ENCODE measurements around the gene DUSP22. TPM values are rescaled to one million over a fixed set of nuclear protein-coding genes. Genes with fewer than 3 reads are reported as not detected.

The DUSP22 gene
- total RNA-seq, 8 experiments from 2014 or later: 17.1 to 46.5 (median 18.5) TPM

DNA sequence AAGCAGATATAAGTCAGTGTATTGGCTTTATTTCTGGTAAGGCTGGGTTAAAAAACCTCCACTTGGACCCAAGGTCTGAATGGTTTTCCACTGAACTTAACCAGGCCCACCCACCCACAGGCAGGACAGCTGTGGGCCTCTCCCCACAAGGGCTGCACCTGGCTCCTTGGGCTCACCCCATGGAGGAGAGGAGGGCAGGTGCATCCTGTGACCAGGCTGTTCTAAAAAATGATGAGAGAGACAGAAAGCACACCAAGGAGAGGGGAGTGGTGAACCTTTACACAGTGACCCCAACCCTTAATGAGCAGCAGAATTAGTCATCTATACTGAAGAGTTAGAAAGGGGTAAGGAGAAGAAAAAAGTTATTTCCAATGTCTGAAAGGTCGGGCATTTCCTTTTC is 34.5 kb upstream of the DUSP22 start:
- 0 to 50% (median 31%) methylated on average over 1 of the region's 1 CpG; no CpG with 5 or more reads in 2 of the 10 experiments for WGBS, 10 experiments
- H3K4me3 ChIP-seq: no peak overlapping the region
- H3K4me1 ChIP-seq (replicated peaks in 1 of 2): no peaks in the 10 kb centered on the region
- no peak overlapping the region for H3K27ac ChIP-seq
- no peak for ATAC-seq (replicated peaks in 6 of 8)
- in situ Hi-C loops (cut with MboI; ENCODE audit: low pct_unique_long_range_greater_than_20kb in 2 of 9, low sequenced_read_pairs in 9 of 9, unreplicated experiment in 9 of 9): no loop called here

- no peak overlapping the region for H3K4me3 ChIP-seq
- 34 to 77% (median 60%) methylated on average over 2 to 5 of the region's 5 CpGs for WGBS, 10 experiments
- H3K4me1 ChIP-seq (replicated peaks in 1 of 2): no peaks in the 10 kb centered on the region
- in situ Hi-C loops (cut with MboI; ENCODE audit: low pct_unique_long_range_greater_than_20kb in 2 of 9, low sequenced_read_pairs in 9 of 9, unreplicated experiment in 9 of 9): no loop called here
- ATAC-seq (replicated peaks in 6 of 8): no peak
- H3K27ac ChIP-seq: no peak overlapping the region
Observed at GRCh38 chr6:259316-259715, 33.0 kb upstream of the DUSP22 start.

DNA sequence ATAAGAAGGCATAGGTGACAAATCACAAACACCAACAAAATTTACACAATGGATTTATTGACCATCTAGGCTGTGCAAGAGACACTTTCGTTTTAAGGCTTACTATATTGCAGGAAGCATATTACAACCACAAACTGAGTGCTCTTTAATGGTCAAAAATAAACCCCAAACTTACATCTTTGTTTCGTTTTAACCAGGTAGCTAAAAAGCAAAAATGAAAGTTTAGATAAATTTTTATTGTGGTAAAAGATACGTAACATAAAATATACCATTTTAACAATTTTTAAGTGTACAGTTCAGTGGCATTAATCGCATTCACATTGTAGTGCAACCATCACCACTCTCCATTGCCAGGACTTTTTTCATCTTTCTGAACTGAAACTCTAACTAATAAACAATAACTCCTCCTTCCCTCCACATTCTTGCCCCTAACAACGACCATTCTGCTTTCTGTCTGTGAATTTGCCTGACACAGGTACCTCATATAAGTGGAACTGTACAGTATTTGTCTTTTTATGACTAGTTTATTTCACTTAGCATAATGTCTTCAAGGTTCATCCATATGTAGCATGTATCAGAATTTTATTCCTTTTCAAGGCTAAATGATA is 32.3 kb upstream of the DUSP22 start:
- WGBS, 10 experiments: 16 to 66% (median 53%) methylated on average over 4 to 5 of the region's 5 CpGs
- in situ Hi-C loops (cut with MboI; ENCODE audit: low pct_unique_long_range_greater_than_20kb in 2 of 9, low sequenced_read_pairs in 9 of 9, unreplicated experiment in 9 of 9): no loop called here
- Histone ChIP-seq H3K27ac (no peak overlapping the region), H3K4me1 (replicated peaks in 1 of 2) (no peaks in the 10 kb centered on the region), H3K4me3 (no peak overlapping the region)
- ATAC-seq (replicated peaks in 6 of 8): no peak

DNA sequence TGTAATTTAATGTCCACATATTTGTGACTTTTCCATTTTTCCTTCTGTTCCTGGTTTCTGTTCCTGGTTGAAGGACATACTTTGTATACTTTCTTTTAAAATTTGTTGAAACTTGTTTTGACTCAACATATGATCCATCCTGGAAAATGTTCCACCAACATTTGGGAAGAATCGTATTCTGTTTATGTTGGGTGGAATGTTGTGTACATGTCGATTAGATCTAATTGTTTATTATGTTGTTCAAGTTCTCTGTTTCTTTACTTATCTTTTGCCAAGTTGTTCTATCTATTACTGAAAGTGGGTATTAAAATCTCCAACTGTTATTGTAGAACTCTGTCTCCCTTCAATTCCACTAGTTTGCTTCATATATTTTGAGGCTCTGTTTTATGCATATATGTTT is 27.7 kb upstream of the DUSP22 start:
- no peak overlapping the region for H3K27ac ChIP-seq
- WGBS, 10 experiments: 9 to 96% (median 66%) methylated on average over 2 of the region's 2 CpGs
- no peak for ATAC-seq (replicated peaks in 6 of 8)
- in situ Hi-C loops (cut with MboI; ENCODE audit: low pct_unique_long_range_greater_than_20kb in 2 of 9, low sequenced_read_pairs in 9 of 9, unreplicated experiment in 9 of 9): no loop called here
- no peak overlapping the region for H3K4me3 ChIP-seq
- no peaks in the 10 kb centered on the region for H3K4me1 ChIP-seq (replicated peaks in 1 of 2)

DNA sequence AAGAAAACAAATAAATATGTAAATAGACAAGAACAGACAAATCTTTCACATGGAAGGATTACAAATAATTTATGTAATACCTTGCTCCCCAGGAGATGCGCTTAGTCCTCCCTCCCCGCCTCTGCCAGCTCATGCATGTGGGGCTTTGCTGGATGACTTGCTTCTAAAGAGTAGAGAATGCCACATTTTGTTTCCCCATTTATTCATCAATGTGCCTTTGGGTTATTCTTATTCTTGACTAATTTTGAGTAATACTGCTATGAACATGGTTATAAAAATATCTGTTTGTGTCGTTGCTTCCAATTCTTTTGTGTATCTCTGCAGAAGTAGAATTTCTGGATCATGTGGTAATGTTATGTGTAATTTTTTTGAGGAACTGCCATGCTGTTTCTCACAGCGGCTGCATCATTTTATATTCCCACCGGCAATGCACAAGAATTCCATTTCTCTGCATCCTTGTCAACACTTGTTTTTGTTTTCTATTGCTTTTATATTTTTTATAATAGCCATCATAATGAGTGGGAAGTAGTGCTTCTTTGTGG is 23.8 kb upstream of the DUSP22 start:
- 39 to 88% (median 72%) methylated on average over 2 to 5 of the region's 5 CpGs for WGBS, 10 experiments
- in situ Hi-C loops (cut with MboI; ENCODE audit: low pct_unique_long_range_greater_than_20kb in 2 of 9, low sequenced_read_pairs in 9 of 9, unreplicated experiment in 9 of 9): no loop called here
- Histone ChIP-seq H3K4me3 (no peak overlapping the region), H3K4me1 (replicated peaks in 1 of 2) (no peaks in the 10 kb centered on the region), H3K27ac (no peak overlapping the region)
- no peak for ATAC-seq (replicated peaks in 6 of 8)

- ATAC-seq (replicated peaks in 6 of 8): no peak
- Histone ChIP-seq H3K27ac (no peak overlapping the region), H3K4me1 (replicated peaks in 1 of 2) (no peaks in the 10 kb centered on the region), H3K4me3 (no peak overlapping the region)
- WGBS, 10 experiments: 0 to 66% (median 25%) methylated on average over 1 to 2 of the region's 2 CpGs
- in situ Hi-C loops (cut with MboI; ENCODE audit: low pct_unique_long_range_greater_than_20kb in 2 of 9, low sequenced_read_pairs in 9 of 9, unreplicated experiment in 9 of 9): no loop called here
Observed at GRCh38 chr6:273551-274058, 18.7 kb upstream of the DUSP22 start.

GRCh38 chr6:277746-278145 is 14.5 kb upstream of the DUSP22 start:
- no peak for ATAC-seq (replicated peaks in 6 of 8)
- 0 to 65% (median 52%) methylated on average over 1 to 2 of the region's 2 CpGs for whole genome bisulfite sequencing, 10 experiments
- H3K4me3 ChIP-seq: no peak overlapping the region

DNA sequence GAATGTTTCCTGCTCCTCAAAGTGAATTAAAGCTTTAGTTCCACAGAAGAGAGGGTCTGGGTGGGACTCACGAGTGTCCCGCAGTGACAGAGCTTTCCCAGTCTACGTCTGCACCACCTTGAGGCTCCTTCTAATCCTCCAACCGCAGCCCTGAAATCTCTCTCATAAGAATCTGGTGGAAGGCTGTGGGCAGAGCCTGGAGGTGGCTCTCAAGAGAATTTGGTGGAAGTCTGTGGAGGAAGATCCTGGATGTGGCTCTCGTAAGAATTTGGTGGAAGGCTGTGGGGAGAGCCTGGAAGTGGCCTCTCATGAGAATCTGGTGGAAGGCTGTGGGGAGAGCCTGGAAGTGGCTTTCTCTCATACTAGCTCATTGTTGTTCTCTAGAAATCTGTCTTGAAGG is 13.8 kb upstream of the DUSP22 start:
- in situ Hi-C loops (cut with MboI; ENCODE audit: low pct_unique_long_range_greater_than_20kb in 2 of 9, low sequenced_read_pairs in 9 of 9, unreplicated experiment in 9 of 9): no loop called here
- 20 to 80% (median 59%) methylated on average over 2 to 5 of the region's 5 CpGs for WGBS, 10 experiments
- H3K27ac ChIP-seq: no peak overlapping the region
- ATAC-seq (replicated peaks in 6 of 8): no peak
- no peak overlapping the region for H3K4me3 ChIP-seq
- H3K4me1 ChIP-seq (replicated peaks in 1 of 2): no peaks in the 10 kb centered on the region

More at GRCh38 chr6:277746-278145, 14.5 kb upstream of the DUSP22 start:
- no peaks in the 10 kb centered on the region for H3K4me1 ChIP-seq (replicated peaks in 1 of 2)
- in situ Hi-C loops (cut with MboI; ENCODE audit: low pct_unique_long_range_greater_than_20kb in 2 of 9, low sequenced_read_pairs in 9 of 9, unreplicated experiment in 9 of 9): no loop called here
- no peak overlapping the region for H3K27ac ChIP-seq

GRCh38 chr6:279341-280029 is 12.8 kb upstream of the DUSP22 start:
- no peak for ATAC-seq (replicated peaks in 6 of 8)
- in situ Hi-C loops (cut with MboI; ENCODE audit: low pct_unique_long_range_greater_than_20kb in 2 of 9, low sequenced_read_pairs in 9 of 9, unreplicated experiment in 9 of 9): no loop called here
- 22 to 88% (median 70%) methylated on average over 4 to 8 of the region's 8 CpGs for WGBS, 10 experiments

DNA sequence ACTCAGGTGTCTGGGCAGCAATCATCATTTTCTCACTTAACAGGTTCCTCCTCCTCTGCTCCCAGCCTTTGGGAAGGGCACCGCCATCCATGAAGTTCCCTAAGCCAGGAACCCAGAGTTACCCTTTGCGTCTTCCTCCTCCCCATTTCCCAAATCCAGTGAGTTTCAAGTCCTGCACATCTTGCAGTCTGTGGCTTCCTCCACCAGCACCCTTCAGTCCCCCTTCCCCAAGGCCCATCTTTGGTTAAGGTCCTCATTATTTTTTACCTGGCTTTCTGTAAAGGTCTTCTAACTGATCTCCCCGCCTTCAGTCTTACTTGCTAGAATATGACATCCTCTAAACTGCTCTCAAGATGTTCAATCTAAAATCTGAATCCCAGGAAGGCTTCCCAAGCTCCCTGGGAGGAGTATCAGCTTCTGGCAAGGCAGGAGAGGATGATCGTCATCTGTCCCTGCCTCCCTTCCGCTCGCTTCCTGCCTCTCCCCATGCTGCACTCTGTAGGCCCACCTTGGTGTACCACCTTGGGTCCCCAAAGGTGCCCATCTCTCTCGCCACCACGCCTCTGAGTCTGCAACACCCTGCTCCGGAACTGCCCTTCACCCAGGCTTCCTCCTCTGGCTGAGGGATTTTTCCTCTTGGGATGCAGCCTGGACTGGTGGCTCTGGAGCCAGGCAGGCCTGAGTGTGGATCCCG is 11.4 kb upstream of the DUSP22 start:
- H3K4me1 ChIP-seq (replicated peaks in 1 of 2): no peaks in the 10 kb centered on the region
- H3K4me3 ChIP-seq: no peak overlapping the region
- WGBS, 10 experiments: 36 to 87% (median 74%) methylated on average over 3 to 10 of the region's 10 CpGs
- no peak overlapping the region for H3K27ac ChIP-seq
- in situ Hi-C loops (cut with MboI; ENCODE audit: low pct_unique_long_range_greater_than_20kb in 2 of 9, low sequenced_read_pairs in 9 of 9, unreplicated experiment in 9 of 9): no loop called here
- ATAC-seq (replicated peaks in 6 of 8): no peak

More at GRCh38 chr6:279341-280029, 12.8 kb upstream of the DUSP22 start:
- Histone ChIP-seq H3K27ac (no peak overlapping the region), H3K4me1 (replicated peaks in 1 of 2) (no peaks in the 10 kb centered on the region), H3K4me3 (no peak overlapping the region)

DNA sequence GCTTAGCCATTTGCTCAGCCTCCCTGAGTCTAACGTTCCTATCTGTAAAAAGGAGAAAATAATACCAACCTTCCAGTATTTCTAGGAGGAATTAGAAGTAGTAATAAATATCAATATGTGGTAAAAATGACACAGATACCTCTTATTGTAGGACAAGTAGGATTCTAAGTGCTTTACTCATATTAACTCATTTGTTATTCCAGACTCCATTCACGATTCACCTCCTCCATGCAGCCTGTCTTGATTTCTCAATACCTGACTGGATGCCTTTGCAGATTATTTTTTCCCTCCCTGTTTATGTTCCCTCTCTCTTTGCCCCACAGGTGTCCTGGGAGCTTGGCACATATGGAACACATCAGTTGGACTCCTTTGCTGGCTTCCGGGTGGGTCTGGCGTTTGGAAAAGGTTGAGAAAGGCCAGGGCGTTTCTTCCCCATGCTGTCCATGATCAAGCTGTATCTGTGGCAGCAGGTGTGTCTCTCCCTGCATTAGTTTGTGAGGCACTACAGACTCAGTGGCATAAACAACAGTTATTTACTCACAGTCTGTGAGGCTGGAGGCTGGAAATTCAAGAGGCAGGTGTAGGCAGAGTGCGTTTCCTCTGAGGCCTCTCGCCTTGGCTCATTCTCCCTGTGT is 10.7 kb upstream of the DUSP22 start:
- Histone ChIP-seq H3K4me1 (replicated peaks in 1 of 2) (no peaks in the 10 kb centered on the region), H3K27ac (no peak overlapping the region), H3K4me3 (no peak overlapping the region)
- ATAC-seq (replicated peaks in 6 of 8): no peak
- in situ Hi-C loops (cut with MboI; ENCODE audit: low pct_unique_long_range_greater_than_20kb in 2 of 9, low sequenced_read_pairs in 9 of 9, unreplicated experiment in 9 of 9): no loop called here
- 41 to 88% (median 62%) methylated on average over 3 to 7 of the region's 7 CpGs for WGBS, 10 experiments

DNA sequence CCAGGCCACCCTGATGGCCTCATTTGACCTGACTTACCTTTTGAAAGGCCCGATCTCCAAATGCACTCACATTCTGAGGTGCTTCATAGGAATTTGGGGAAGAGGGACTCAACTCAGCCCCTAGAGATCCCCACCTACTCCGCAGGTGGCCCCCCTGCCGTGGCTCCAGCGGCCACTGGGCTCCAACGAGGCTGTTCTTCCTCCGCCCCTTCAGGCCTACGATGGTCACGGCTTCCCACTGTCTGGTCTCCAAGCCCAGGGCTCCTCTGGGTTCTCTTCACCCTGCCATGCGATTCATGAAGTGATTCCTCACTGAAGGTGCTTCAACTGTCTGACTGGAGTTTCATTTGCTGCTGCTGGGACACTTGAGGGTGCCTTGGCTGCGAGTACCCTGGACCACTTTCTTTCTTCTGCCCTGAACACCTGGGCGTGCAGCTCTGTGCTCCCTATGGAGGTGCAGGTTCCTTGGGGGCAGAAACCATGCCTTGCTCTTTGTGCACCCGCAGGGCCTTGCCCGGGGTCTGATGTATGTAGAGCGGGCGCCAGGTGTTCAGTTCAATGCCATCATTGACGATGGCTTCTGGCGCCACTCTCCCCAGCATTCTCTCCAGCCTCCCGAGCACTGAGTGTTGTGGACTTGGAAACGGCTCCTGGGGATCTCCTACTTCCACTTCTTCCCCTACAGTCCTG is 10.0 kb upstream of the DUSP22 start:
- Histone ChIP-seq H3K4me3 (no peak overlapping the region), H3K27ac (no peak overlapping the region), H3K4me1 (replicated peaks in 1 of 2) (no peaks in the 10 kb centered on the region)
- 32 to 73% (median 49%) methylated on average over 5 to 14 of the region's 19 CpGs; no CpG with 5 or more reads in 2 of the 10 experiments for WGBS, 10 experiments
- no peak for ATAC-seq (replicated peaks in 6 of 8)
- in situ Hi-C loops (cut with MboI; ENCODE audit: low pct_unique_long_range_greater_than_20kb in 2 of 9, low sequenced_read_pairs in 9 of 9, unreplicated experiment in 9 of 9): no loop called here

All from motor neuron (in vitro differentiated cells).